PC-9 (cell line): ENCODE data around the gene LTB.

Experiments
- EZH2 ChIP-seq: fragments of 200-600 bp; sonication (generic); IDR thresholded peaks from 2 replicates; pipeline ENCODE4 v1.8.0; 2017; ENCODE audit warnings: antibody characterized with exemption, low read depth
- TF ChIP-seq, protein P1 (sequence below): fragments of 200-600 bp; sonication (generic); conservative IDR thresholded peaks from 2 replicates; pipeline ENCODE4 v1.6.1; 2017; ENCODE audit warnings: mixed run types, antibody characterized with exemption, mild to moderate bottlenecking, moderate library complexity

DNA sequence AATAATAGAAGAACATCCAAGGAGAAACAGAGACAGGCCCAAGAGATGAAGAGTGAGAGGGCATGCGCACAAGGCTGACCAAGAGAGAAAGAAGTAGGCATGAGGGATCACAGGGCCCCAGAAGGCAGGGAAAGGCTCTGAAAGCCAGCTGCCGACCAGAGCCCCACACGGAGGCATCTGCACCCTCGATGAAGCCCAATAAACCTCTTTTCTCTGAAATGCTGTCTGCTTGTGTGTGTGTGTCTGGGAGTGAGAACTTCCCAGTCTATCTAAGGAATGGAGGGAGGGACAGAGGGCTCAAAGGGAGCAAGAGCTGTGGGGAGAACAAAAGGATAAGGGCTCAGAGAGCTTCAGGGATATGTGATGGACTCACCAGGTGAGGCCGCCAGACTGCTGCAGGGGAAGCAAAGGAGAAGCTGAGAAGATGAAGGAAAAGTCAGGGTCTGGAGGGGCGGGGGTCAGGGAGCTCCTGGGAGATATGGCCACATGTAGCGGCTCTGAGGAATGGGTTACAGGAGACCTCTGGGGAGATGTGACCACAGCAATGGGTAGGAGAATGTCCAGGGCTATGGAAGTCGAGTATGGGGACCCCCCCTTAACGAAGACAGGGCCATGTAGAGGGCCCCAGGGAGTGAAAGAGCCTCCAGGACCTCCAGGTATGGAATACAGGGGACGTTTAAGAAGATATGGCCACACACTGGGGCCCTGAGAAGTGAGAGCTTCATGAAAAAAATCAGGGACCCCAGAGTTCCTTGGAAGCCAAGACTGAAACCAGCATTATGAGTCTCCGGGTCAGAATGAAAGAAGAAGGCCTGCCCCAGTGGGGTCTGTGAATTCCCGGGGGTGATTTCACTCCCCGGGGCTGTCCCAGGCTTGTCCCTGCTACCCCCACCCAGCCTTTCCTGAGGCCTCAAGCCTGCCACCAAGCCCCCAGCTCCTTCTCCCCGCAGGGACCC lies 7.8 kb downstream of the LTB start:
- TF ChIP-seq, protein P1, sequence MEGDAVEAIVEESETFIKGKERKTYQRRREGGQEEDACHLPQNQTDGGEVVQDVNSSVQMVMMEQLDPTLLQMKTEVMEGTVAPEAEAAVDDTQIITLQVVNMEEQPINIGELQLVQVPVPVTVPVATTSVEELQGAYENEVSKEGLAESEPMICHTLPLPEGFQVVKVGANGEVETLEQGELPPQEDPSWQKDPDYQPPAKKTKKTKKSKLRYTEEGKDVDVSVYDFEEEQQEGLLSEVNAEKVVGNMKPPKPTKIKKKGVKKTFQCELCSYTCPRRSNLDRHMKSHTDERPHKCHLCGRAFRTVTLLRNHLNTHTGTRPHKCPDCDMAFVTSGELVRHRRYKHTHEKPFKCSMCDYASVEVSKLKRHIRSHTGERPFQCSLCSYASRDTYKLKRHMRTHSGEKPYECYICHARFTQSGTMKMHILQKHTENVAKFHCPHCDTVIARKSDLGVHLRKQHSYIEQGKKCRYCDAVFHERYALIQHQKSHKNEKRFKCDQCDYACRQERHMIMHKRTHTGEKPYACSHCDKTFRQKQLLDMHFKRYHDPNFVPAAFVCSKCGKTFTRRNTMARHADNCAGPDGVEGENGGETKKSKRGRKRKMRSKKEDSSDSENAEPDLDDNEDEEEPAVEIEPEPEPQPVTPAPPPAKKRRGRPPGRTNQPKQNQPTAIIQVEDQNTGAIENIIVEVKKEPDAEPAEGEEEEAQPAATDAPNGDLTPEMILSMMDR = no peak
- TF ChIP-seq EZH2 = no peak
